ENCODE data around the gene ABCC4. TPM values are rescaled to one million over a fixed set of nuclear protein-coding genes. Genes with fewer than 3 reads are reported as not detected.

The ABCC4 gene
- total and polyA plus RNA-seq, 2 of the 13 experiments (the other 11 are each of a cell fraction or from before 2014, with no cell fraction given) = 4.2 to 11.3 TPM

DNA sequence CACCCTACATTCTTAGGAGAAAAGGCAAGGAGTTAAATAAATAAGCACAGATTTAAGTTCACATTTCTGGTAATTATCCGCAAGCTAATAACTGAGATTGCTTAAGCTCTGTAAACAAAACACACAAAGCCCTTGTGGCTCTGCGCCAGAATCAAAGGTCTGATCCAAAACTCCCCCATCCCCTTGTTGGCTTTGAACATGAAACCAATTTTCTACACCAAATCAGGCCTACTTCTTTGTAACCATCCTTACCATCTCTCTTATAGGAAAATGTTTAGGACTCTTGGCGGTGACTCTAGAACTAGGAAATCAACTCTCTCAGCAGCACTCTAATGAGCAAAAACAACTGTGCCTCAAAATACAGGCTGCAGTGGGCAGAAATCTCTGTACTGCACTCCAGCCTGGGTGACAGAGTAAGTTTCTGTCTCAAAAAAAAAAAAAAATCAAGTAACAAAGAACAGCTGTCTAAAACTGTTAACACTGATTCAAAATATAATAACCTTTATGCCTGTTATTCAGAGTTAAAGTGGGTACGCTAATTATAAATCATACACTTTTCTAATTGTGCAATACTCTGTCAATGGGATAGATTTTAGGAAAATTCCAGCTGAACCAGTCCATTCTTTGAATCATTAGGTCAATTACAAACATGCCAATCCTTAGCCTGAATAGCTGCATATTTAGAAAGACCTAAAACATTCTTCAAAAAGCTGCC, 25.8 kb downstream of the ABCC4 start (continued):
- TF ChIP-seq, protein P1, sequence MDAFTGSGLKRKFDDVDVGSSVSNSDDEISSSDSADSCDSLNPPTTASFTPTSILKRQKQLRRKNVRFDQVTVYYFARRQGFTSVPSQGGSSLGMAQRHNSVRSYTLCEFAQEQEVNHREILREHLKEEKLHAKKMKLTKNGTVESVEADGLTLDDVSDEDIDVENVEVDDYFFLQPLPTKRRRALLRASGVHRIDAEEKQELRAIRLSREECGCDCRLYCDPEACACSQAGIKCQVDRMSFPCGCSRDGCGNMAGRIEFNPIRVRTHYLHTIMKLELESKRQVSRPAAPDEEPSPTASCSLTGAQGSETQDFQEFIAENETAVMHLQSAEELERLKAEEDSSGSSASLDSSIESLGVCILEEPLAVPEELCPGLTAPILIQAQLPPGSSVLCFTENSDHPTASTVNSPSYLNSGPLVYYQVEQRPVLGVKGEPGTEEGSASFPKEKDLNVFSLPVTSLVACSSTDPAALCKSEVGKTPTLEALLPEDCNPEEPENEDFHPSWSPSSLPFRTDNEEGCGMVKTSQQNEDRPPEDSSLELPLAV (CRISPR knock-in tag; conservative IDR thresholded peaks at IDR 0.05; ENCODE audit: low read depth) = no peak
- TF ChIP-seq FLYWCH1 (CRISPR knock-in tag; IDR thresholded peaks at IDR 0.05) (no peak), ZNF572 (CRISPR knock-in tag; IDR thresholded peaks at IDR 0.05) (no peak), ZNF160 (CRISPR knock-in tag; IDR thresholded peaks at IDR 0.05) (no peak), NFIB (CRISPR knock-in tag; IDR thresholded peaks at IDR 0.05; ENCODE audit: borderline replicate concordance) (no peak), SP4 (CRISPR knock-in tag; IDR thresholded peaks at IDR 0.05) (no peak), WIZ (CRISPR knock-in tag; IDR thresholded peaks at IDR 0.05) (no peak), ZNF329 (CRISPR knock-in tag; IDR thresholded peaks at IDR 0.05; ENCODE audit: low read depth) (no peak), KLF9 (CRISPR knock-in tag; IDR thresholded peaks at IDR 0.05; ENCODE audit: low read depth) (no peak), ESRRA (CRISPR knock-in tag; IDR thresholded peaks at IDR 0.05; ENCODE audit: low read depth) (no peak)
- TF ChIP-seq, protein P2, sequence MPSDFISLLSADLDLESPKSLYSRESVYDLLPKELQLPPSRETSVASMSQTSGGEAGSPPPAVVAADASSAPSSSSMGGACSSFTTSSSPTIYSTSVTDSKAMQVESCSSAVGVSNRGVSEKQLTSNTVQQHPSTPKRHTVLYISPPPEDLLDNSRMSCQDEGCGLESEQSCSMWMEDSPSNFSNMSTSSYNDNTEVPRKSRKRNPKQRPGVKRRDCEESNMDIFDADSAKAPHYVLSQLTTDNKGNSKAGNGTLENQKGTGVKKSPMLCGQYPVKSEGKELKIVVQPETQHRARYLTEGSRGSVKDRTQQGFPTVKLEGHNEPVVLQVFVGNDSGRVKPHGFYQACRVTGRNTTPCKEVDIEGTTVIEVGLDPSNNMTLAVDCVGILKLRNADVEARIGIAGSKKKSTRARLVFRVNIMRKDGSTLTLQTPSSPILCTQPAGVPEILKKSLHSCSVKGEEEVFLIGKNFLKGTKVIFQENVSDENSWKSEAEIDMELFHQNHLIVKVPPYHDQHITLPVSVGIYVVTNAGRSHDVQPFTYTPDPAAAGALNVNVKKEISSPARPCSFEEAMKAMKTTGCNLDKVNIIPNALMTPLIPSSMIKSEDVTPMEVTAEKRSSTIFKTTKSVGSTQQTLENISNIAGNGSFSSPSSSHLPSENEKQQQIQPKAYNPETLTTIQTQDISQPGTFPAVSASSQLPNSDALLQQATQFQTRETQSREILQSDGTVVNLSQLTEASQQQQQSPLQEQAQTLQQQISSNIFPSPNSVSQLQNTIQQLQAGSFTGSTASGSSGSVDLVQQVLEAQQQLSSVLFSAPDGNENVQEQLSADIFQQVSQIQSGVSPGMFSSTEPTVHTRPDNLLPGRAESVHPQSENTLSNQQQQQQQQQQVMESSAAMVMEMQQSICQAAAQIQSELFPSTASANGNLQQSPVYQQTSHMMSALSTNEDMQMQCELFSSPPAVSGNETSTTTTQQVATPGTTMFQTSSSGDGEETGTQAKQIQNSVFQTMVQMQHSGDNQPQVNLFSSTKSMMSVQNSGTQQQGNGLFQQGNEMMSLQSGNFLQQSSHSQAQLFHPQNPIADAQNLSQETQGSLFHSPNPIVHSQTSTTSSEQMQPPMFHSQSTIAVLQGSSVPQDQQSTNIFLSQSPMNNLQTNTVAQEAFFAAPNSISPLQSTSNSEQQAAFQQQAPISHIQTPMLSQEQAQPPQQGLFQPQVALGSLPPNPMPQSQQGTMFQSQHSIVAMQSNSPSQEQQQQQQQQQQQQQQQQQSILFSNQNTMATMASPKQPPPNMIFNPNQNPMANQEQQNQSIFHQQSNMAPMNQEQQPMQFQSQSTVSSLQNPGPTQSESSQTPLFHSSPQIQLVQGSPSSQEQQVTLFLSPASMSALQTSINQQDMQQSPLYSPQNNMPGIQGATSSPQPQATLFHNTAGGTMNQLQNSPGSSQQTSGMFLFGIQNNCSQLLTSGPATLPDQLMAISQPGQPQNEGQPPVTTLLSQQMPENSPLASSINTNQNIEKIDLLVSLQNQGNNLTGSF (CRISPR knock-in tag; IDR thresholded peaks at IDR 0.05) = no peak
- TF ChIP-seq, protein P3, sequence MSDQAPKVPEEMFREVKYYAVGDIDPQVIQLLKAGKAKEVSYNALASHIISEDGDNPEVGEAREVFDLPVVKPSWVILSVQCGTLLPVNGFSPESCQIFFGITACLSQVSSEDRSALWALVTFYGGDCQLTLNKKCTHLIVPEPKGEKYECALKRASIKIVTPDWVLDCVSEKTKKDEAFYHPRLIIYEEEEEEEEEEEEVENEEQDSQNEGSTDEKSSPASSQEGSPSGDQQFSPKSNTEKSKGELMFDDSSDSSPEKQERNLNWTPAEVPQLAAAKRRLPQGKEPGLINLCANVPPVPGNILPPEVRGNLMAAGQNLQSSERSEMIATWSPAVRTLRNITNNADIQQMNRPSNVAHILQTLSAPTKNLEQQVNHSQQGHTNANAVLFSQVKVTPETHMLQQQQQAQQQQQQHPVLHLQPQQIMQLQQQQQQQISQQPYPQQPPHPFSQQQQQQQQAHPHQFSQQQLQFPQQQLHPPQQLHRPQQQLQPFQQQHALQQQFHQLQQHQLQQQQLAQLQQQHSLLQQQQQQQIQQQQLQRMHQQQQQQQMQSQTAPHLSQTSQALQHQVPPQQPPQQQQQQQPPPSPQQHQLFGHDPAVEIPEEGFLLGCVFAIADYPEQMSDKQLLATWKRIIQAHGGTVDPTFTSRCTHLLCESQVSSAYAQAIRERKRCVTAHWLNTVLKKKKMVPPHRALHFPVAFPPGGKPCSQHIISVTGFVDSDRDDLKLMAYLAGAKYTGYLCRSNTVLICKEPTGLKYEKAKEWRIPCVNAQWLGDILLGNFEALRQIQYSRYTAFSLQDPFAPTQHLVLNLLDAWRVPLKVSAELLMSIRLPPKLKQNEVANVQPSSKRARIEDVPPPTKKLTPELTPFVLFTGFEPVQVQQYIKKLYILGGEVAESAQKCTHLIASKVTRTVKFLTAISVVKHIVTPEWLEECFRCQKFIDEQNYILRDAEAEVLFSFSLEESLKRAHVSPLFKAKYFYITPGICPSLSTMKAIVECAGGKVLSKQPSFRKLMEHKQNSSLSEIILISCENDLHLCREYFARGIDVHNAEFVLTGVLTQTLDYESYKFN (CRISPR knock-in tag; conservative IDR thresholded peaks at IDR 0.05) = no peak
- TF ChIP-seq, protein P4, sequence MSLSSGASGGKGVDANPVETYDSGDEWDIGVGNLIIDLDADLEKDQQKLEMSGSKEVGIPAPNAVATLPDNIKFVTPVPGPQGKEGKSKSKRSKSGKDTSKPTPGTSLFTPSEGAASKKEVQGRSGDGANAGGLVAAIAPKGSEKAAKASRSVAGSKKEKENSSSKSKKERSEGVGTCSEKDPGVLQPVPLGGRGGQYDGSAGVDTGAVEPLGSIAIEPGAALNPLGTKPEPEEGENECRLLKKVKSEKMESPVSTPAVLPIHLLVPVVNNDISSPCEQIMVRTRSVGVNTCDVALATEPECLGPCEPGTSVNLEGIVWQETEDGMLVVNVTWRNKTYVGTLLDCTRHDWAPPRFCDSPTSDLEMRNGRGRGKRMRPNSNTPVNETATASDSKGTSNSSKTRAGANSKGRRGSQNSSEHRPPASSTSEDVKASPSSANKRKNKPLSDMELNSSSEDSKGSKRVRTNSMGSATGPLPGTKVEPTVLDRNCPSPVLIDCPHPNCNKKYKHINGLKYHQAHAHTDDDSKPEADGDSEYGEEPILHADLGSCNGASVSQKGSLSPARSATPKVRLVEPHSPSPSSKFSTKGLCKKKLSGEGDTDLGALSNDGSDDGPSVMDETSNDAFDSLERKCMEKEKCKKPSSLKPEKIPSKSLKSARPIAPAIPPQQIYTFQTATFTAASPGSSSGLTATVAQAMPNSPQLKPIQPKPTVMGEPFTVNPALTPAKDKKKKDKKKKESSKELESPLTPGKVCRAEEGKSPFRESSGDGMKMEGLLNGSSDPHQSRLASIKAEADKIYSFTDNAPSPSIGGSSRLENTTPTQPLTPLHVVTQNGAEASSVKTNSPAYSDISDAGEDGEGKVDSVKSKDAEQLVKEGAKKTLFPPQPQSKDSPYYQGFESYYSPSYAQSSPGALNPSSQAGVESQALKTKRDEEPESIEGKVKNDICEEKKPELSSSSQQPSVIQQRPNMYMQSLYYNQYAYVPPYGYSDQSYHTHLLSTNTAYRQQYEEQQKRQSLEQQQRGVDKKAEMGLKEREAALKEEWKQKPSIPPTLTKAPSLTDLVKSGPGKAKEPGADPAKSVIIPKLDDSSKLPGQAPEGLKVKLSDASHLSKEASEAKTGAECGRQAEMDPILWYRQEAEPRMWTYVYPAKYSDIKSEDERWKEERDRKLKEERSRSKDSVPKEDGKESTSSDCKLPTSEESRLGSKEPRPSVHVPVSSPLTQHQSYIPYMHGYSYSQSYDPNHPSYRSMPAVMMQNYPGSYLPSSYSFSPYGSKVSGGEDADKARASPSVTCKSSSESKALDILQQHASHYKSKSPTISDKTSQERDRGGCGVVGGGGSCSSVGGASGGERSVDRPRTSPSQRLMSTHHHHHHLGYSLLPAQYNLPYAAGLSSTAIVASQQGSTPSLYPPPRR (CRISPR knock-in tag; IDR thresholded peaks at IDR 0.05; ENCODE audit: borderline replicate concordance) = 0 out of 2 replicates have a peak, but pooled peaks have one; percentile 34

Data from HepG2 (cell line).